ENCODE measurements around the gene PCSK7.
"Not testable (repeated sequence)": the region's sequence is repeated elsewhere in the genome, so short reads cannot be mapped to it uniquely, and the experiment has no call there.

- TF ChIP-seq, protein P1, sequence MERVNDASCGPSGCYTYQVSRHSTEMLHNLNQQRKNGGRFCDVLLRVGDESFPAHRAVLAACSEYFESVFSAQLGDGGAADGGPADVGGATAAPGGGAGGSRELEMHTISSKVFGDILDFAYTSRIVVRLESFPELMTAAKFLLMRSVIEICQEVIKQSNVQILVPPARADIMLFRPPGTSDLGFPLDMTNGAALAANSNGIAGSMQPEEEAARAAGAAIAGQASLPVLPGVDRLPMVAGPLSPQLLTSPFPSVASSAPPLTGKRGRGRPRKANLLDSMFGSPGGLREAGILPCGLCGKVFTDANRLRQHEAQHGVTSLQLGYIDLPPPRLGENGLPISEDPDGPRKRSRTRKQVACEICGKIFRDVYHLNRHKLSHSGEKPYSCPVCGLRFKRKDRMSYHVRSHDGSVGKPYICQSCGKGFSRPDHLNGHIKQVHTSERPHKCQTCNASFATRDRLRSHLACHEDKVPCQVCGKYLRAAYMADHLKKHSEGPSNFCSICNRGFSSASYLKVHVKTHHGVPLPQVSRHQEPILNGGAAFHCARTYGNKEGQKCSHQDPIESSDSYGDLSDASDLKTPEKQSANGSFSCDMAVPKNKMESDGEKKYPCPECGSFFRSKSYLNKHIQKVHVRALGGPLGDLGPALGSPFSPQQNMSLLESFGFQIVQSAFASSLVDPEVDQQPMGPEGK (CRISPR knock-in tag; IDR thresholded peaks at IDR 0.05; ENCODE audit: borderline replicate concordance) = not testable (repeated sequence)
- not testable (repeated sequence) for TF ChIP-seq ZC3H10, ZFP30, ESRRG, ISL1, ZFP3, OSR1 (CRISPR knock-in tag; IDR thresholded peaks at IDR 0.05)
- TF ChIP-seq, protein P2, sequence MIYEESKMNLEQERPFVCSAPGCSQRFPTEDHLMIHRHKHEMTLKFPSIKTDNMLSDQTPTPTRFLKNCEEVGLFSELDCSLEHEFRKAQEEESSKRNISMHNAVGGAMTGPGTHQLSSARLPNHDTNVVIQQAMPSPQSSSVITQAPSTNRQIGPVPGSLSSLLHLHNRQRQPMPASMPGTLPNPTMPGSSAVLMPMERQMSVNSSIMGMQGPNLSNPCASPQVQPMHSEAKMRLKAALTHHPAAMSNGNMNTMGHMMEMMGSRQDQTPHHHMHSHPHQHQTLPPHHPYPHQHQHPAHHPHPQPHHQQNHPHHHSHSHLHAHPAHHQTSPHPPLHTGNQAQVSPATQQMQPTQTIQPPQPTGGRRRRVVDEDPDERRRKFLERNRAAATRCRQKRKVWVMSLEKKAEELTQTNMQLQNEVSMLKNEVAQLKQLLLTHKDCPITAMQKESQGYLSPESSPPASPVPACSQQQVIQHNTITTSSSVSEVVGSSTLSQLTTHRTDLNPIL (CRISPR knock-in tag; IDR thresholded peaks at IDR 0.05; ENCODE audit: low read depth) = not testable (repeated sequence)
Measured at GRCh38 chr11:117208710-117209109, 23.2 kb downstream of the PCSK7 start.

Measured in SK-N-SH treated with all-trans-retinoic acid at 6 μM for 48 hours (cell line).